ENCODE results near the gene PLEK.

GRCh38 chr2:68342470-68342869 lies 22.6 kb upstream of the PLEK start:
- no peak for TF ChIP-seq CTCF (IDR thresholded peaks at IDR 0.05 in 4 of 5, conservative IDR thresholded peaks at IDR 0.05 in 1 of 5)
- no peak for TF ChIP-seq POLR2A (IDR thresholded peaks at IDR 0.05)
